ENCODE measurements around the gene GNA12.
A peak's percentile ranks its signal among the peaks of the same experiment; 100 is the strongest.

GNA12 gene

GRCh38 chr7:2821842-2822507 is 22.1 kb downstream of the GNA12 start:
- in situ Hi-C loops (cut with HindIII; ENCODE audit: low pct_ligation_motif_present, low pct_unique_long_range_greater_than_20kb, low sequenced_read_pairs) = no loop called here
- peak; percentile 72 for DNase-seq

GRCh38 chr7:2821161-2821841 is 22.8 kb downstream of the GNA12 start:
- in situ Hi-C loops (cut with HindIII; ENCODE audit: low pct_ligation_motif_present, low pct_unique_long_range_greater_than_20kb, low sequenced_read_pairs) = no loop called here
- DNase-seq = peak; percentile 93

- peak; percentile 75 for DNase-seq
- in situ Hi-C loops (cut with HindIII; ENCODE audit: low pct_ligation_motif_present, low pct_unique_long_range_greater_than_20kb, low sequenced_read_pairs) = no loop called here
Observed at GRCh38 chr7:2820508-2820934, 23.6 kb downstream of the GNA12 start.

- in situ Hi-C loops (cut with HindIII; ENCODE audit: low pct_ligation_motif_present, low pct_unique_long_range_greater_than_20kb, low sequenced_read_pairs) = no loop called here
Observed at GRCh38 chr7:2819954-2820397, 24.1 kb downstream of the GNA12 start.

GRCh38 chr7:2819161-2819953 is 24.8 kb downstream of the GNA12 start:
- no peak for DNase-seq
- in situ Hi-C loops (cut with HindIII; ENCODE audit: low pct_ligation_motif_present, low pct_unique_long_range_greater_than_20kb, low sequenced_read_pairs) = no loop called here

More at GRCh38 chr7:2819954-2820397, 24.1 kb downstream of the GNA12 start:
- no peak for DNase-seq

- DNase-seq = no peak
- in situ Hi-C loops (cut with HindIII; ENCODE audit: low pct_ligation_motif_present, low pct_unique_long_range_greater_than_20kb, low sequenced_read_pairs) = no loop called here
Observed at GRCh38 chr7:2818653-2819052, 25.5 kb downstream of the GNA12 start.

- no peak for DNase-seq
- in situ Hi-C loops (cut with HindIII; ENCODE audit: low pct_ligation_motif_present, low pct_unique_long_range_greater_than_20kb, low sequenced_read_pairs) = no loop called here
Observed at GRCh38 chr7:2818121-2818520, 26.0 kb downstream of the GNA12 start.

GRCh38 chr7:2817456-2817855 is 26.7 kb downstream of the GNA12 start:
- in situ Hi-C loops (cut with HindIII; ENCODE audit: low pct_ligation_motif_present, low pct_unique_long_range_greater_than_20kb, low sequenced_read_pairs) = no loop called here
- DNase-seq = no peak

GRCh38 chr7:2815875-2816245 is 28.2 kb downstream of the GNA12 start:
- in situ Hi-C loops (cut with HindIII; ENCODE audit: low pct_ligation_motif_present, low pct_unique_long_range_greater_than_20kb, low sequenced_read_pairs) = no loop called here
- no peak for DNase-seq

- DNase-seq = no peak
- in situ Hi-C loops (cut with HindIII; ENCODE audit: low pct_ligation_motif_present, low pct_unique_long_range_greater_than_20kb, low sequenced_read_pairs) = no loop called here
Observed at GRCh38 chr7:2814946-2815874, 28.9 kb downstream of the GNA12 start.

GRCh38 chr7:2814186-2814945 is 29.7 kb downstream of the GNA12 start:
- no peak for DNase-seq
- in situ Hi-C loops (cut with HindIII; ENCODE audit: low pct_ligation_motif_present, low pct_unique_long_range_greater_than_20kb, low sequenced_read_pairs) = no loop called here

GRCh38 chr7:2813350-2814185 is 30.5 kb downstream of the GNA12 start:
- no peak for DNase-seq
- in situ Hi-C loops (cut with HindIII; ENCODE audit: low pct_ligation_motif_present, low pct_unique_long_range_greater_than_20kb, low sequenced_read_pairs) = no loop called here

- DNase-seq = no peak
- in situ Hi-C loops (cut with HindIII; ENCODE audit: low pct_ligation_motif_present, low pct_unique_long_range_greater_than_20kb, low sequenced_read_pairs) = no loop called here
Observed at GRCh38 chr7:2812831-2813230, 31.3 kb downstream of the GNA12 start.

- in situ Hi-C loops (cut with HindIII; ENCODE audit: low pct_ligation_motif_present, low pct_unique_long_range_greater_than_20kb, low sequenced_read_pairs) = no loop called here
Observed at GRCh38 chr7:2812114-2812487, 32.0 kb downstream of the GNA12 start.

GRCh38 chr7:2811476-2812113 is 32.5 kb downstream of the GNA12 start:
- no peak for DNase-seq
- in situ Hi-C loops (cut with HindIII; ENCODE audit: low pct_ligation_motif_present, low pct_unique_long_range_greater_than_20kb, low sequenced_read_pairs) = no loop called here

More at GRCh38 chr7:2812114-2812487, 32.0 kb downstream of the GNA12 start:
- no peak for DNase-seq

- in situ Hi-C loops (cut with HindIII; ENCODE audit: low pct_ligation_motif_present, low pct_unique_long_range_greater_than_20kb, low sequenced_read_pairs) = no loop called here
- DNase-seq = no peak
Observed at GRCh38 chr7:2810682-2811415, 33.3 kb downstream of the GNA12 start.
